GM21526 (cell line): ENCODE measurements around the gene GATAD2A.
"Not testable (repeated sequence)": the region's sequence is repeated elsewhere in the genome, so short reads cannot be mapped to it uniquely, and the experiment has no call there.

ENCODE experiments used
- ATAC-seq: cut with Tn5 transposase; IDR thresholded peaks from one replicate; pipeline ENCODE4 v1.9.1; 2021; ENCODE audit warnings: moderate library complexity; ENCODE audit not compliant: unreplicated experiment, low FRiP score

The GATAD2A gene

GRCh38 chr19:19404879-19405860 lies at the start of gene GATAD2A:
Gene GATAD2A (plus strand): TSS chr19:19405675. CDS start chr19:19465346, 59,671 bp downstream.
- peak; percentile 54 for ATAC-seq

GRCh38 chr19:19356500-19356899 lies 49.0 kb upstream of the GATAD2A start:
- ATAC-seq = no peak

GRCh38 chr19:19356901-19357566 lies 48.4 kb upstream of the GATAD2A start:
- ATAC-seq = no peak

- ATAC-seq = peak; percentile 55
These were observed 44.3 kb upstream of the GATAD2A start for GRCh38 chr19:19361075-19361594.

GRCh38 chr19:19362075-19362474 lies 43.4 kb upstream of the GATAD2A start:
- no peak for ATAC-seq

GRCh38 chr19:19366434-19367396 lies 38.8 kb upstream of the GATAD2A start:
- ATAC-seq = peak; percentile 53

GRCh38 chr19:19368087-19368486 lies 37.4 kb upstream of the GATAD2A start:
- ATAC-seq = no peak

GRCh38 chr19:19371059-19371458 lies 34.4 kb upstream of the GATAD2A start:
- ATAC-seq = no peak

GRCh38 chr19:19372656-19373416 lies 32.6 kb upstream of the GATAD2A start:
- peak; percentile 77 for ATAC-seq

GRCh38 chr19:19379527-19379926 lies 25.9 kb upstream of the GATAD2A start:
- no peak for ATAC-seq

- ATAC-seq = not testable (repeated sequence)
These were observed 25.2 kb upstream of the GATAD2A start for GRCh38 chr19:19380316-19380715.

- no peak for ATAC-seq
These were observed 24.2 kb upstream of the GATAD2A start for GRCh38 chr19:19381007-19381926.

- ATAC-seq = no peak
These were observed 23.4 kb upstream of the GATAD2A start for GRCh38 chr19:19382118-19382517.

GRCh38 chr19:19384486-19384885 lies 21.0 kb upstream of the GATAD2A start:
- ATAC-seq = no peak

- peak; percentile 88 for ATAC-seq
These were observed 20.2 kb upstream of the GATAD2A start for GRCh38 chr19:19385131-19385895.

GRCh38 chr19:19385896-19386869 lies 19.3 kb upstream of the GATAD2A start:
- peak; percentile 22 for ATAC-seq
